ENCODE measurements around the gene FCHSD2. TPM values are rescaled to one million over a fixed set of nuclear protein-coding genes. Genes with fewer than 3 reads are reported as not detected.

The FCHSD2 gene
- polyA plus RNA-seq, 4 donors: 2.0 to 25.1 (median 7.9) TPM

DNA sequence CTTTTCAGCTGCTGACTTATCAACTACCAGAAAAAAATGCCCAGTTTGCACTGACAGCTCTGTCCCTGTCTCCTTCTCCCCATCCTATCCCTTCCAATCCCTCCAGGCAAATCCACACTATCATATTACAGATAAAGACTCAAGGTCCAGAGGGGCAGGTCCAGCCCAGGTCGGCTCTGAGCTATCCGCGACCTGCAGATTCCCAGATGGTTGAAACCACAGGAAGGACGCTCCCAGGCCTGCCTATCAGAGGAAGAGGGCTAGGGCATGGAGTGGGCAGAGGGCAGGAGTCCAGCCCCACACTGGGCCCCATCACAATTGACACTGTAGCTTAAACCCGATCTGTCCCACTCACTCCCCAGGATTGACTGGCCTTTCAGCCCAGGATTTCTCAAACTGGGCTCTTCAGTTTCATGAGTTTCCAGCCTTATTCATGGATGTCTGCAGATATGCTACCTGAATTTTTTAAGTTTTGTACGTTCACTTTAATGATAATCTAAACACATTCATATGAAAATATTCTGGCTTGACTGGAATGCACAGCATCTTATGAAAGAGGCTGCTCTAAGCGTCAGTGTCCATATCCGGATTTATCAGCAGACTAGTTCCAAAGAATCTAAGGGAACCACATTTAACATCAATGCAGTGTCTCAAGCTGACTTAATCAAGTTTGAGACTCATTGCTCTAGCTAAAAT is 16.4 kb upstream of the FCHSD2 start:
- Histone ChIP-seq H3K36me3 (ENCODE audit: control insufficient read depth in 3 of 3, insufficient read depth in 2 of 3, low read depth in 1 of 3, low read length in 3 of 3) (no peaks in the 10 kb centered on the region), H3K4me3 (ENCODE audit: low read depth in 1 of 3, low read length in 3 of 3) (no peak overlapping the region), H3K9me3 (ENCODE audit: control insufficient read depth in 2 of 2, insufficient read depth in 1 of 2, low read depth in 1 of 2, low read length in 1 of 2) (no peaks in the 10 kb centered on the region), H3K27me3 (ENCODE audit: control insufficient read depth in 3 of 3, insufficient read depth in 3 of 3, low read length in 3 of 3) (no peaks in the 10 kb centered on the region), H3K27ac (ENCODE audit: low read depth in 1 of 3, low read length in 2 of 3) (peak overlapping the region in 1 of 3 donors; percentile 61), H3K4me1 (ENCODE audit: control insufficient read depth in 3 of 3, insufficient read depth in 2 of 3, low read depth in 1 of 3, low read length in 2 of 3) (peaks cover 0 to 67% (median 10%) of the 10 kb centered on the region in 3 donors)
- FAIRE-seq (no peak), DNase-seq (peak; percentile 26 to 79)
- WGBS, 3 donors: 53 to 69% (median 57%) methylated on average over 8 of the region's 8 CpGs

DNA sequence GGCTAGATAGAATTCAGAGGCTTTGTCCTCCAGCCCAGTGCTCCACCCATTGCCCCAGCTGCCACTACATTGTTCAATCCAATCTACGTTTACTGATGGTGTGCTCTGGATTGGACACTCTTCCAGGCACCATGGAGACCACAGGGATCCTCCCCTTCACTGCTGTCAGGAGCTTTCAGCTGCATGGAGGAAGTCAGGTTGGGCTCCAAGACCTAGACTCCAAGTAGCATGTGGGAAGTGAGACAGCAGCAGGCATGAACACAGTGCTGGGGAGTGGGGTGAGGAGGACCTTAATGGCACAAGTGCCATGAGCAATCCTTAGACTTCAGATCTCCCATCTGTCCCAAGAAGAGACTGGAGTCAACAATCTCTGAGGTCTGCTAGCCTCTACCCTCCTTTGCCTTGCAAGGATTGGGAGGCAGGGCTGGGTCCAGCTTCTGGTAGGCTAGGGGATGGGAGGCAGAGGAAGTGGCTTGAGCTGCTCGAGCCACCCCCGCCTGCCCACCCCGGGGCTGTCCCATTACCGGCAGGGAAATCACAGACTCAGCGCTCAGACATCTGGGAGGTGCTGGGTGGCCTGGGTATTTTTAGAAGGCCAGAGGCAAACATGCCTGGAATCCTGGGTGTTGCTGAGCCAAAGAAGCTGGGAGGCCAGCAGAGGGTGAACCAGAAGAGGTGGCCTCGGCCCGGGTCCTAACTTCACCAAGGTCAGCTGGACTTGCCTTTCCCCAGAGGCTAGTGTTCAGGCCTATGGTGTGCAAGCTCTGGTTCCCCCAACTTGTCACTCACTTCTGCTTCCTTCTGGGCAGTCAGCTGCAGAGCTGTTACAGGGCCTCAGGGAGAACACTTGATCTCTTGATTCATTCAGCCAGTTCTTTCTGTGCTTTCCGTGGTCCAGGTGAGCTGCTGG is 15.2 kb upstream of the FCHSD2 start:
- FAIRE-seq (no peak), DNase-seq (no peak)
- no peaks in the 10 kb centered on the region for H3K27me3 ChIP-seq (ENCODE audit: control insufficient read depth in 3 of 3, insufficient read depth in 3 of 3, low read length in 3 of 3)
- H3K4me1 ChIP-seq (ENCODE audit: control insufficient read depth in 3 of 3, insufficient read depth in 2 of 3, low read depth in 1 of 3, low read length in 2 of 3): peaks cover 0 to 78% (median 10%) of the 10 kb centered on the region in 3 donors
- WGBS, 3 donors: 61 to 87% (median 84%) methylated on average over 9 of the region's 9 CpGs
- H3K27ac ChIP-seq (ENCODE audit: low read depth in 1 of 3, low read length in 2 of 3): peak overlapping the region in 2 of 3 donors; percentile 55 to 61
- no peak overlapping the region for H3K4me3 ChIP-seq (ENCODE audit: low read depth in 1 of 3, low read length in 3 of 3)
- H3K9me3 ChIP-seq (ENCODE audit: control insufficient read depth in 2 of 2, insufficient read depth in 1 of 2, low read depth in 1 of 2, low read length in 1 of 2): no peaks in the 10 kb centered on the region
- H3K36me3 ChIP-seq (ENCODE audit: control insufficient read depth in 3 of 3, insufficient read depth in 2 of 3, low read depth in 1 of 3, low read length in 3 of 3): no peaks in the 10 kb centered on the region

- FAIRE-seq (no peak), DNase-seq (no peak)
- peaks cover 0 to 85% (median 10%) of the 10 kb centered on the region in 3 donors for H3K4me1 ChIP-seq (ENCODE audit: control insufficient read depth in 3 of 3, insufficient read depth in 2 of 3, low read depth in 1 of 3, low read length in 2 of 3)
- no peaks in the 10 kb centered on the region for H3K9me3 ChIP-seq (ENCODE audit: control insufficient read depth in 2 of 2, insufficient read depth in 1 of 2, low read depth in 1 of 2, low read length in 1 of 2)
- peak overlapping the region in 1 of 3 donors; percentile 55 for H3K27ac ChIP-seq (ENCODE audit: low read depth in 1 of 3, low read length in 2 of 3)
- no peaks in the 10 kb centered on the region for H3K36me3 ChIP-seq (ENCODE audit: control insufficient read depth in 3 of 3, insufficient read depth in 2 of 3, low read depth in 1 of 3, low read length in 3 of 3)
- H3K4me3 ChIP-seq (ENCODE audit: low read depth in 1 of 3, low read length in 3 of 3): no peak overlapping the region
- no peaks in the 10 kb centered on the region for H3K27me3 ChIP-seq (ENCODE audit: control insufficient read depth in 3 of 3, insufficient read depth in 3 of 3, low read length in 3 of 3)
- WGBS, 3 donors: 85 to 89% (median 89%) methylated on average over 2 of the region's 2 CpGs
Measured at GRCh38 chr11:73156686-73157085, 14.6 kb upstream of the FCHSD2 start.

GRCh38 chr11:73156114-73156513 is 14.0 kb upstream of the FCHSD2 start:
- FAIRE-seq (no peak), DNase-seq (no peak)
- no peak overlapping the region for H3K27ac ChIP-seq (ENCODE audit: low read depth in 1 of 3, low read length in 2 of 3)
- WGBS, 3 donors: 54 to 86% (median 76%) methylated on average over 1 of the region's 1 CpG
- H3K4me3 ChIP-seq (ENCODE audit: low read depth in 1 of 3, low read length in 3 of 3): no peak overlapping the region
- H3K4me1 ChIP-seq (ENCODE audit: control insufficient read depth in 3 of 3, insufficient read depth in 2 of 3, low read depth in 1 of 3, low read length in 2 of 3): peaks cover 0 to 86% (median 10%) of the 10 kb centered on the region in 3 donors
- no peaks in the 10 kb centered on the region for H3K9me3 ChIP-seq (ENCODE audit: control insufficient read depth in 2 of 2, insufficient read depth in 1 of 2, low read depth in 1 of 2, low read length in 1 of 2)
- H3K36me3 ChIP-seq (ENCODE audit: control insufficient read depth in 3 of 3, insufficient read depth in 2 of 3, low read depth in 1 of 3, low read length in 3 of 3): no peaks in the 10 kb centered on the region
- no peaks in the 10 kb centered on the region for H3K27me3 ChIP-seq (ENCODE audit: control insufficient read depth in 3 of 3, insufficient read depth in 3 of 3, low read length in 3 of 3)

DNA sequence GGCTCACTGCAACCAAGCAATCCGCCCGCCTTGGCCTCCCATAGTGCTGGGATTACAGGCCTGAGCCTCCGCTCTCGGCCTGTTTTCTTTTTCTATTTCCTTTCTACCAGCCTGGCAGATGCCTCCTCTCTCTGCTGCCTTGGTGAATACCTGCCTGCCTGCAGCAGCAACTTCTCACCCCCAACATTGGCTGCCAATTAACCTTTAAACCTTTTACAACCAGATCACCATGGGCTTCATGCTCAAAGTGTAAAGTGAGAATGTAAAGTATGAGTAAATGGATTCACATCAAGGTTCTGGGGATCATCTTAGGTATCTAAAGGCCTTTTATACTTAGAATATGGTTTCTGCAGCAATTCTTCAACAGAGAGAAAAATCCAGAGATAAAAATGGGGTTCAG is 13.0 kb upstream of the FCHSD2 start:
- peaks cover 0 to 80% (median 10%) of the 10 kb centered on the region in 3 donors for H3K4me1 ChIP-seq (ENCODE audit: control insufficient read depth in 3 of 3, insufficient read depth in 2 of 3, low read depth in 1 of 3, low read length in 2 of 3)
- 34 to 71% (median 44%) methylated on average over 4 of the region's 4 CpGs for WGBS, 3 donors

GRCh38 chr11:73154178-73154577 is 12.1 kb upstream of the FCHSD2 start:
- Histone ChIP-seq H3K4me3 (ENCODE audit: low read depth in 1 of 3, low read length in 3 of 3) (no peak overlapping the region), H3K27ac (ENCODE audit: low read depth in 1 of 3, low read length in 2 of 3) (peak overlapping the region in 1 of 3 donors; percentile 79), H3K9me3 (ENCODE audit: control insufficient read depth in 2 of 2, insufficient read depth in 1 of 2, low read depth in 1 of 2, low read length in 1 of 2) (no peaks in the 10 kb centered on the region), H3K27me3 (ENCODE audit: control insufficient read depth in 3 of 3, insufficient read depth in 3 of 3, low read length in 3 of 3) (no peaks in the 10 kb centered on the region), H3K36me3 (ENCODE audit: control insufficient read depth in 3 of 3, insufficient read depth in 2 of 3, low read depth in 1 of 3, low read length in 3 of 3) (no peaks in the 10 kb centered on the region), H3K4me1 (ENCODE audit: control insufficient read depth in 3 of 3, insufficient read depth in 2 of 3, low read depth in 1 of 3, low read length in 2 of 3) (peaks cover 0 to 74% (median 10%) of the 10 kb centered on the region in 3 donors)
- WGBS, 3 donors: 64 to 87% (median 65%) methylated on average over 3 of the region's 3 CpGs
- DNase-seq (peak in 1 of 2 donors; percentile 18), FAIRE-seq (no peak)

More for the DNA sequence above, 13.0 kb upstream of the FCHSD2 start:
- no peaks in the 10 kb centered on the region for H3K36me3 ChIP-seq (ENCODE audit: control insufficient read depth in 3 of 3, insufficient read depth in 2 of 3, low read depth in 1 of 3, low read length in 3 of 3)
- DNase-seq (peak; percentile 67 to 76), FAIRE-seq (no peak)
- H3K27me3 ChIP-seq (ENCODE audit: control insufficient read depth in 3 of 3, insufficient read depth in 3 of 3, low read length in 3 of 3): no peaks in the 10 kb centered on the region
- no peaks in the 10 kb centered on the region for H3K9me3 ChIP-seq (ENCODE audit: control insufficient read depth in 2 of 2, insufficient read depth in 1 of 2, low read depth in 1 of 2, low read length in 1 of 2)
- H3K4me3 ChIP-seq (ENCODE audit: low read depth in 1 of 3, low read length in 3 of 3): no peak overlapping the region
- peak overlapping the region in 1 of 3 donors; percentile 14 for H3K27ac ChIP-seq (ENCODE audit: low read depth in 1 of 3, low read length in 2 of 3)

DNA sequence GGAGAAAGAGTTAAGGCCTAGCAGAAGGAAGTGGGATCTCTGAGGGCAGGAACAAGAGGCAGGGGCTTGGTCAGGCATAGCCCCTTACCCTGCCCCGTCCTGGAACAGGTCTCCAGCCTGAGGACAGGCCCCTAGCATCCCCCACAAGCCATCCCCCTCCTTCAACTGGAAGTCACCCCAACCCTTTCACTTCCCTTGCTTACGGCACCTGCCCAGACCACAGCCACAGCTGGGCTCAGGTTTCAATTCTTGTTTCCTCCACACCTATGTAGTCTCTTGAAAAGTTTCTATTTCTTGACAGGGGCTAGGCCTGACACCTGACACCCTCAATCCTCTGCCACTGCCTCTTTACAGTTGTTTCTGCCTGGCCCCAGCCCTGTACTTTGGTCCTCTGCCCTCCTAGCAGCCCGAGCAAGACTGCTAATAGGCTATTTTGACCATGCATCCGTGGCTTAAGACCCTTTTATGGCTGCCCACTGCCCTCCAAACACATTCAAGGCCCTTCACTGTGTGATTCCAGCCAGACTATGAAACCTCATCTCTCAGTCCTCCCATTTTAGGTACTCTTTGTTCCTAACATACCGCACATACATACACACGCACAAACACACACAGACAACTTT is 10.9 kb upstream of the FCHSD2 start:
- Histone ChIP-seq H3K27ac (ENCODE audit: low read depth in 1 of 3, low read length in 2 of 3) (peak overlapping the region; percentile 6 to 79 (median 64)), H3K27me3 (ENCODE audit: control insufficient read depth in 3 of 3, insufficient read depth in 3 of 3, low read length in 3 of 3) (no peaks in the 10 kb centered on the region), H3K9me3 (ENCODE audit: control insufficient read depth in 2 of 2, insufficient read depth in 1 of 2, low read depth in 1 of 2, low read length in 1 of 2) (no peaks in the 10 kb centered on the region), H3K4me3 (ENCODE audit: low read depth in 1 of 3, low read length in 3 of 3) (no peak overlapping the region), H3K36me3 (ENCODE audit: control insufficient read depth in 3 of 3, insufficient read depth in 2 of 3, low read depth in 1 of 3, low read length in 3 of 3) (no peaks in the 10 kb centered on the region), H3K4me1 (ENCODE audit: control insufficient read depth in 3 of 3, insufficient read depth in 2 of 3, low read depth in 1 of 3, low read length in 2 of 3) (peaks cover 0 to 62% (median 10%) of the 10 kb centered on the region in 3 donors)
- 59 to 69% (median 63%) methylated on average over 6 of the region's 6 CpGs for WGBS, 3 donors
- FAIRE-seq: no peak
- DNase-seq: peak; percentile 30 to 73
